GM21360 (cell line): ENCODE results near the gene ZNF248.
A peak's percentile ranks its signal among the peaks of the same experiment; 100 is the strongest.
"Not testable (repeated sequence)": the region's sequence is repeated elsewhere in the genome, so short reads cannot be mapped to it uniquely, and the experiment has no call there.

Experiments
- ATAC-seq: cut with Tn5 transposase; IDR thresholded peaks from one replicate; pipeline ENCODE4 v1.9.1; 2021; ENCODE audit warnings: mild to moderate bottlenecking, moderate library complexity; ENCODE audit not compliant: unreplicated experiment

ZNF248 gene

DNA sequence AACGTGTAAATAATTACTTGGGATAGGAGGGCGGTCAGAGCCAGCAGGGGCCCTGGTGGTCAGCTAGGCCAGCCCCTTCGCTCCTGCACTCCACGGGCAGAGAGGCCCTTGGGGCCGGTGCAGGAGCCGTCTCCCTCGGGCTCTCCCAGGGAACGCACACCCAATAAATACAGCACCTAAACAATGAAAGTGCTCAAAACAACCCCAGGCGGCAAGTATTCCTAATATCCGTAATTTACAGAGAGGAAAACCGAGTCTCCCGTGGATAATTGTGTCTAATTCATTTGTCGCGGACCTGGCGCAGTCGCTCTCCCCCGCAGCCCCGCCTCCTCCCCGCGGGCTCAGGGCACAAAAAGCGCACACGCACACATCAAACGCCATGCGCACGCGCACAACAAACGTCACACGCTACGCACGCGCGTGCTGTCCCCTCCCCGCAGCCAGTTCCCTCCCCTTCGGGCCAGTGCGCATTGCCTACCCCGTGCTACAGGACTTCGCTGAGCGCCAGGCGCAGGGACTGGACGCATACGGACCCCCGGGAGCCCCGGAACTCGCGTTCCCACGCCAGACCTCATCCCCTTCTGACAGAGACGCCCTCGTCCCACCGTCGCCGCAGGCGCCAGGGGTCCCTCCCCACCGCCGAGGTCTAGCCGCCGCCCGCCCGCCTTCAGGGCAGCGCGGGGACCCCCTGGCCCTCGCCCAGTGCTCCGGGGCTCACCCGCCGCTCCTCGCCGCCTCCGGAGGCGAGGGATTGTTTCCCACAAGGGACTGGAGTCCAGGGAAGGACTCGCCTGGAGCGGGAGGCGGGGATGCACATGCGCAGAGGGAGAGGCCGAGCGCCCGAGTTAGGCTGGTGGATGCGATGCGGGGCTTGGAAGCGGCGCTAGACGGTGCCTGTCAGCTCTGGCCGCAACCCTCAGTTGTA lies at the start of gene ZNF248:
Gene ZNF248 (minus strand): TSS at position 324 of the 925 bp plus-strand sequence. CDS start 1,300 bp downstream, outside the sequence.
- peak; percentile 91 for ATAC-seq

GRCh38 chr10:37906382-37906781 lies 49.0 kb upstream of the ZNF248 start:
- ATAC-seq: no peak

- no peak for ATAC-seq
Measured at GRCh38 chr10:37896436-37896835, 39.0 kb upstream of the ZNF248 start.

DNA sequence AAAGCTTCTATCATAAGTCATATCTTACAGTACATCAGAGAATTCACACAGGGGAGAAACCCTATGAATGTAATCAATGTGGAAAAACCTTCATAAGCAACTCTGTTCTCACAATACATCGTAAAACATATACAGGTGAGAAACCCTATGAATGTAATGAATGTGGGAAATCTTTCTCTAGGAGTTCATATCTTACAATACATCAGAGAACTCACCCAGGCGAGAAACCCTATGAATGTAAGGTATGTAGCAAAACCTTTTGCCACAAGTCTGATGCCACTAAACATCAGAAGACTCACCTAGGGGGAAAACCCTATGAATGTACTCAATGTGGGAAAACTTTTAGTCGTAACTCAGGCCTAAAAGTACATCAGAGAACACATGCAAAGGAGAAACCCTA lies 38.3 kb upstream of the ZNF248 start:
- ATAC-seq: no peak

GRCh38 chr10:37885850-37886249 lies 28.4 kb upstream of the ZNF248 start:
- ATAC-seq: no peak

DNA sequence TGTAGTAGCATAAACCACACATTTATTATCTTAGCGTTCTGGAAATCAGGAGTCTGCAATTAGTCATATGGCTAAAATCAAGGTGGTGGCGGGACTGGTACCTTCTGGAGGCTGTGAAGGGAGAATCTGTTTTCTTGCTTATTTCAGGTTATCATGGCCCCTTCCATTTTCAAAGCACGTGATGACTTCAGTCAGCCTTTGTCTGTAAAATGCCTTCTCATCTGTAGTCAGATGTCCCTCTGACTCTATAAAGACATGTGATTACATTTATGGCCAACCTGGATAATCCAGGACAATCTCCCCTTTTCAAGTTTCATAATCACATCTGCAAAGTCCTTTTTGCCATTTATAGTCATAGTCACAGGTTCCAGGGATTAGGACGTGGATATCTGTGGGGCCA lies 15.5 kb upstream of the ZNF248 start:
- no peak for ATAC-seq

DNA sequence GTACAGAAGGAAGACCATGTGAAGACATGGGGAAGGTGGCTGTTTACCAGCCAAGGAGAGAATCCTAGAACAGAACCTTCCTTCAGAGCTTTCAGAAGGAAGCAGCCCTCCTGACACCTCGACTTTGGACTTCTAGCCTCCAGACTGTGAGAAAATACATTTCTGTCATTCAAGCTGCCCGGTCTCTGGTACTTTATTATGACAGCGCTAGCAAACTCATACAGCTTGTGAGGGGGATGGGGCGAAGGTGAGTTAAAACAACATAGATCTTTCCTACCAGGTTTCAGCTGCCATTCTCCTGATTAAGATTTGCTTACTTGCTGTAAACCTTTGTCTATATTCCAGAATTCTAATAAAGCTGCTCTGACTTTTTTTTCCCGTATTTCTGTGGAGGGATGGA lies 14.9 kb upstream of the ZNF248 start:
- no peak for ATAC-seq

- ATAC-seq: no peak
Measured at GRCh38 chr10:37871568-37872251, 14.3 kb upstream of the ZNF248 start.

DNA sequence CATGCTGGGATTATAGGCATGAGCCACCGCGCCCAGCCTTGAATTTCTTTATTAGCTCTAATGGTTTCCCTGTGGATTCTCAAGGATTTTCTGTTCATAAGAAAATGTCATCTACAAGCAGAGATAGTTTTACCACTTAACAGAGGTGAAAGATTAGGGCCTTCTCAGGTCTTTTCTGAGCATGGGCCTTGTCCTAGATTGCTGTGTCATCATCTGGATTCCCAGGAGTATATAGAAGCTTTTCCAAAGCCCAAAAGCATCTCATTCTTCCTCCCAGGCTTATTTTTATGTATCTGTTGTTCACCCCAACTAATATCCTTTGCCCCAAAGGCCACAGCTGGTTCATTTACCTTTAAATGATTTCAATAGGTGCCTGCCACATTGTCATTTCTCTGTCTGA lies 13.7 kb upstream of the ZNF248 start:
- ATAC-seq: no peak

- no peak for ATAC-seq
Measured at GRCh38 chr10:37868796-37869195, 11.4 kb upstream of the ZNF248 start.

GRCh38 chr10:37865957-37866803 lies 8.8 kb upstream of the ZNF248 start:
- no peak for ATAC-seq

DNA sequence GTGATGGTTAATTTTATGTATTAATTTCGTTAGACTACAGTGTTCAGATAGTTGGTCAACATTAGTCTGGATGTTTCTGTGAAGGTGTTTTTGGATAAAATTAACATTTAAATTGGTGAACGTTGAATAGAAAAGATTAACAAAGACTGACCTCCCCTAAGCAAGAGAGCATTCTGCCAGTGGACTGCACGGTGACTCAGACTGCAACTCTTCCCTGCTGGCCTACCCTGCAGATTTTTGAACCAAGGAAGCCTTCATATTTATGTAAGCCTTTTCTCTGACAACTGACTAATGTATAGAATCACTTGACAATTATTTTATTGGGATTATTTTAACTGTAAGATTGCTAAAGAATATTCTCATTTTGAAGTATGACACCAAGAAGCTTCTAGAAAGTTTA lies 7.9 kb upstream of the ZNF248 start:
- ATAC-seq: no peak

GRCh38 chr10:37860494-37861190 lies 3.2 kb upstream of the ZNF248 start:
- peak; percentile 33 for ATAC-seq

DNA sequence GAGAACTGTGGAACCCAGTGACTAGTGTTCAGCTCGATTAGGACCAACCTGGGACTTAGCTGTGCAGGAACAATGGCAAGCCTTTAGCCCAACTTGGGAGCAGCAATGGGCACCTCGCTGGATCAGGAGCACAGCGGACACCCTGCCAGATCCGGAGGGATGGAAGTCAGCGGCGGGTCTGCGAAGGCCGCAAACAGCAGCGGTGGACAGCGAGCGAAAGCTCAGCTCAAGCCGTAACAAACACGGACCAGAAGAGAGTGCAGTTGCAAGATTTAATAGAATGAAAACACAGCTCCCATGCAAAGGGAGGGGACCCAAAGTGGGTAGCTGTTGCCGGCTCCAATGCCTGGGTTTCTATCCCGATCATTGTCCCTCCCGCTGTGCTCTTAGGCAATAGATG lies 1.9 kb upstream of the ZNF248 start:
- ATAC-seq: not testable (repeated sequence)

GRCh38 chr10:37856881-37857286 lies 526 bp downstream of the ZNF248 start:
- ATAC-seq: peak; percentile 11

DNA sequence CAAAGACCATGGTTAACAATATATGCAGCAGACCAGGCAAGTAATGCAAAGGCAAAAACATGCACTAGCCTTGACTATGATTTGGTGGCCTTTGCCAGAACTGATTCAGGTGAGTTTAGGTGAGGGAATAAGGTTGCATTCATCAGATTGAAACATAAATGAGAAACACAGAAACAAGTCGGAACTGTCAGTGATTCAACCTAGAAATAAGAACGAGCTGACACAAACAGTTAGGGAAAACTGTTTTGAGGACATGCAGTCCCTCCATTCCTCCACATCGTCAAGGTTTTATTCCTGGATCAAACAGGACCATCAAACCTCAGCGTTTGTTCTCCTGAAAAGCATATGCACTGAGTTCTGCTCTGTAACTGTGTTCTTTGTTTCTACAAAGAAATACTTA lies 1.8 kb downstream of the ZNF248 start:
- no peak for ATAC-seq

DNA sequence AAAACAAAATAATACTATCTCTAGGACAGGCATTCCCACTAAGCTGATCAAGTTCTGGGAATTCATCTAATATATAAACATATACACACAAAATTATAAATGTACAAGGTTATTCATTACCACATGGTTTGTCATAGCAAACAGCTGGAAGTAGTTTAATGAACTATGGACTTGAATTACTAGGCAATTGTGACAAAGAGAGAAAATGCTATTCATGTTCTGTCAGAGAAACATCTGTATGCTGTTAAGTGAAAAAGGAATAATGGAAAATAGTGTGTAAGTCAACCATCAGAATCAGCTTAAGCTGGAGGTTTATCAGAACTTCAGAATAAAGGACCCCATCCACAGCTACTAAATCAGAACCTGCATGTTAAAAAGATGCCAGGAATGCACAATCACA lies 2.8 kb downstream of the ZNF248 start:
- ATAC-seq: no peak

GRCh38 chr10:37844644-37845043 lies 12.8 kb downstream of the ZNF248 start:
- no peak for ATAC-seq

- ATAC-seq: no peak
Measured at GRCh38 chr10:37839243-37839642, 18.2 kb downstream of the ZNF248 start.

DNA sequence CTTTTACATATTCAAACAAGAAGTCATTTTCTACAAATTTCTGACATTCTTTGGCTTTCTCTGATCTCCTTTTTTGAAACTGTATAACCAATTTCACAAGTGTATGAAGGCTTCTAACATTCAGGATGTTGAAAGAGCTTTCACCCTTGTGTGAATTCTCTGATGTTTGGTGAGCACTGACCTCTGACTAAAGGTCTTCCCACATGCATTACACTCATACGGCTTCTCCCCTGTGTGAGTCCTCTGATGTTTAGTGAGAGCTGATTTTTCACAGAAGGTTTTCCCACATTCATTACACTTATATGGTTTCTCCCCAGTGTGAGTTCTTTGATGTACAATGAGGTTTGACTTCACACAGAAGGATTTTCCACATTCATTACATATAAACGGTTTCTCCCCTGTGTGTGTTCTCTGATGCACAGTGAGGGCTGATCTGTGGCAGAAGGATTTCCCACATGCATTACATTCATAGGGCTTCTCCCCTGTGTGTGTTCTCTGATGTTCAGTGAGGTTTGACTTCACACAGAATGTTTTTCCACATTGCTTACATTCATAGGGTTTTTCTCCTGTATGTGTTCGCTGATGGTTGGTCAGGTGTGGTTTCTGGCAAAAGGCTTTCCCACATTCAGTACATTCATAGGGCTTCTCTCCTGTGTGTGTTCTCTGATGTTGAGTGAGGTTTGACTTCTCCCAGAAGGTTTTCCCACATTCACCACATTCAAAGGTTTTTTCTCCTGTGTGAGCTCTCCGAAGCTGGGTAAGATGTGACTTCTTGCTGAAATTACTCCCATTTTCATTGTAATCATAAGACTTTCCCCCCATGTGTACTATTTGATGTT lies 25.7 kb downstream of the ZNF248 start:
- ATAC-seq: no peak
